Cerebellar nuclear complex (tissue), 1 donor: Measurements from ENCODE around the gene SYNDIG1.

Source experiments
- DNase-seq, 2 experiments: peaks; one replicate each; lab custom pipeline; 2025; lab: John Stamatoyannopoulos, UW

SYNDIG1 gene

GRCh38 chr20:24634855-24635254 lies 165.4 kb downstream of the SYNDIG1 start:
- no peak for DNase-seq

GRCh38 chr20:24636626-24637025 lies 167.2 kb downstream of the SYNDIG1 start:
- DNase-seq = no peak

GRCh38 chr20:24637087-24637486 lies 167.7 kb downstream of the SYNDIG1 start:
- no peak for DNase-seq

- DNase-seq = no peak
These were observed 168.5 kb downstream of the SYNDIG1 start for GRCh38 chr20:24637941-24638340.

- DNase-seq = no peak
These were observed 169.4 kb downstream of the SYNDIG1 start for GRCh38 chr20:24638591-24639548.

GRCh38 chr20:24640276-24640675 lies 170.8 kb downstream of the SYNDIG1 start:
- DNase-seq = no peak

- no peak for DNase-seq
These were observed 171.3 kb downstream of the SYNDIG1 start for GRCh38 chr20:24640686-24641085.

- no peak for DNase-seq
These were observed 174.6 kb downstream of the SYNDIG1 start for GRCh38 chr20:24643731-24644626.

GRCh38 chr20:24646321-24646720 lies 176.9 kb downstream of the SYNDIG1 start:
- no peak for DNase-seq

- DNase-seq = no peak
These were observed 178.3 kb downstream of the SYNDIG1 start for GRCh38 chr20:24647713-24648112.

GRCh38 chr20:24648481-24648880 lies 179.1 kb downstream of the SYNDIG1 start:
- DNase-seq = no peak

- DNase-seq = no peak
These were observed 179.5 kb downstream of the SYNDIG1 start for GRCh38 chr20:24648919-24649318.

GRCh38 chr20:24649787-24650490 lies 180.5 kb downstream of the SYNDIG1 start:
- DNase-seq = no peak

- no peak for DNase-seq
These were observed 181.9 kb downstream of the SYNDIG1 start for GRCh38 chr20:24651171-24651975.

- DNase-seq = no peak
These were observed 182.5 kb downstream of the SYNDIG1 start for GRCh38 chr20:24651976-24652345.

GRCh38 chr20:24653306-24653705 lies 183.9 kb downstream of the SYNDIG1 start:
- DNase-seq = no peak

- DNase-seq = no peak
These were observed 185.0 kb downstream of the SYNDIG1 start for GRCh38 chr20:24654425-24654824.

- DNase-seq = no peak
These were observed 187.0 kb downstream of the SYNDIG1 start for GRCh38 chr20:24656391-24656790.

GRCh38 chr20:24657196-24657595 lies 187.8 kb downstream of the SYNDIG1 start:
- no peak for DNase-seq

GRCh38 chr20:24657878-24658620 lies 188.6 kb downstream of the SYNDIG1 start:
- DNase-seq = no peak
